Urinary bladder (tissue), 4 donors: ENCODE results near the gene KYNU. TPM values are rescaled to one million over a fixed set of nuclear protein-coding genes. Genes with fewer than 3 reads are reported as not detected.
A peak's percentile ranks its signal among the peaks of the same experiment; 100 is the strongest.

Experiments
- DNase-seq: peaks from one replicate; pipeline ENCODE4 v3.0.0-alpha.2; 2015; ENCODE audit errors: extremely low spot score
- H3K27ac ChIP-seq: one replicate; pipeline ENCODE4 v1.5.1; 2013; ENCODE audit warnings: low read depth, mild to moderate bottlenecking, moderate library complexity
- H3K36me3 ChIP-seq: one replicate; pipeline ENCODE4 v1.6.1; 2013; ENCODE audit warnings: mild to moderate bottlenecking, moderate library complexity; ENCODE audit not compliant: insufficient read depth
- H3K4me1 ChIP-seq: one replicate; pipeline ENCODE4 v1.6.1; 2013; ENCODE audit warnings: mild to moderate bottlenecking, moderate library complexity; ENCODE audit not compliant: insufficient read depth
- H3K4me3 ChIP-seq: one replicate; pipeline ENCODE4 v1.5.1; 2013; ENCODE audit warnings: low read depth, low read length
- WGBS: extraction: QIAGEN DNeasy Blood & Tissue Kit; methylation state at CpG from one replicate; pipeline ENCODE4 v1.1.7; 2013; 5-methylcytosine and 5-hydroxymethylcytosine counted together
- polyA plus RNA-seq: library from polyadenylated mRNA; stranded (reverse); fragments of 200-250 nt; gene quantifications from one replicate; pipeline ENCODE4 v1.2.3, GENCODE V29; 2013
- total RNA-seq: library from RNA; depleted of rRNA; stranded (reverse); fragments of >200 nt; gene quantifications from one replicate; pipeline ENCODE4 v1.2.3, GENCODE V29; 2014
- donor health status: healthy with polysubstance abuse.
- donor health status: healthy.

The KYNU gene
- total and polyA plus RNA-seq, 2 donors = 2.3 to 9.8 TPM

- Histone ChIP-seq H3K27ac (peak overlapping the region; percentile 10), H3K4me3 (no peak overlapping the region), H3K4me1 (no peaks in the 10 kb centered on the region), H3K36me3 (no peaks in the 10 kb centered on the region)
- no peak for DNase-seq
- WGBS = 46% methylated on average over 4 of the region's 4 CpGs
These were observed 96.4 kb downstream of the KYNU start for GRCh38 chr2:142973822-142974207.

DNA sequence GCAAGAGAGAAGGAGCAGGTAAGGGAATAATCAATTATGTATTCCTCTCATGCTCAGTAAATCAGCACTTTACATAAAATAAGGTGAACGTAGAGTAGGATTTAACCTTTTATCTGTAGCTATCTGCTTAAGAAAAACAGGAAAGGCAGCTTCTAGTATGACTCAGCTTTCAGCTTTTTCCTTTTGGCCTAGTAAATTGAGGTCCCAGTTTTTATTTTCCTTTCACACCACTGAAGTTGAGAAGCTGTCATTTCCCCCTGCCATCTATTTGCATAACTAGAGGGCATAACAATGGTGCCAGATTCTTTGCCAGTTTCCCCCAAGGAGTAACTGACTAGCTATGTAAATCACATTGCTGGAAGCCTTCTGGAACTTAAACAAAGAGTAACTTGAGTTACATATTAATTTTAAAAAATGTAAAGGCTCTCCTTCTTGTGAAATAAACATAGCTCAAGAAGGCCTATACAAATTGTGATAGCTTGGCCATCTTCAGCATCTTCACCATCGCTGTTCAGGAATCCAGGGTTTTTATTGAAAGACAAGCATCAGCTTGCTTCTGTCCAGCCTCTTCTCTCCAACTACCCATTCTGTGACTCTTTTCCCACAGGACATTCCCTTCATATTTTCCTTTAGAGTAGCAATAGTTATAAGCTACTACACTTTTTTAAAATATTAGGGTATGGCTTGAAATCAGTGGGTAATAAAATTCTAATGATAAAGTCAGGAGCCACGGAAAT, 97.0 kb downstream of the KYNU start:
- WGBS = 59% methylated on average over 3 of the region's 3 CpGs
- no peak overlapping the region for H3K4me3 ChIP-seq
- H3K27ac ChIP-seq = peak overlapping the region; percentile 10
- H3K4me1 ChIP-seq = no peaks in the 10 kb centered on the region
- DNase-seq = peak; percentile 53
- no peaks in the 10 kb centered on the region for H3K36me3 ChIP-seq

DNA sequence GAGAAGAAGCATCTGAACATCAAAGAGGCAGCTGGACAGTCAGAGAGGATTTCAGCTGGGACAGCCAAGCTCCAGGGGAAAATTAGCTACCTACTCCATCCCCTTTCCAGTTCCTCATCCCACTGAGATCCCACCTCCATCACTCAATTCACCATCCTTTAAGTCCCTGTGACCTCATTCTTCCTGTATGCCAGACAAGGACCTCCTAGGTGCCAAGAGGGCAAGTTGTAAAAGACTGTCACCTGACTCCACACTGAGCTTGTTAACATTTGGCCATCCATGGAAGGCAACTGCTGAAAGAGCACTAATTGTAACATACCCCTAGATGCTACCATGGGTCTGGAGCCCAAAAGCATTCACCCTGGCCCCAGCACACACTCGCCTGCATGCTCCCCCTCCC, 97.8 kb downstream of the KYNU start:
- Histone ChIP-seq H3K36me3 (no peaks in the 10 kb centered on the region), H3K4me3 (no peak overlapping the region), H3K27ac (no peak overlapping the region), H3K4me1 (no peaks in the 10 kb centered on the region)
- no peak for DNase-seq
- WGBS = 74% methylated on average over 1 of the region's 1 CpG

DNA sequence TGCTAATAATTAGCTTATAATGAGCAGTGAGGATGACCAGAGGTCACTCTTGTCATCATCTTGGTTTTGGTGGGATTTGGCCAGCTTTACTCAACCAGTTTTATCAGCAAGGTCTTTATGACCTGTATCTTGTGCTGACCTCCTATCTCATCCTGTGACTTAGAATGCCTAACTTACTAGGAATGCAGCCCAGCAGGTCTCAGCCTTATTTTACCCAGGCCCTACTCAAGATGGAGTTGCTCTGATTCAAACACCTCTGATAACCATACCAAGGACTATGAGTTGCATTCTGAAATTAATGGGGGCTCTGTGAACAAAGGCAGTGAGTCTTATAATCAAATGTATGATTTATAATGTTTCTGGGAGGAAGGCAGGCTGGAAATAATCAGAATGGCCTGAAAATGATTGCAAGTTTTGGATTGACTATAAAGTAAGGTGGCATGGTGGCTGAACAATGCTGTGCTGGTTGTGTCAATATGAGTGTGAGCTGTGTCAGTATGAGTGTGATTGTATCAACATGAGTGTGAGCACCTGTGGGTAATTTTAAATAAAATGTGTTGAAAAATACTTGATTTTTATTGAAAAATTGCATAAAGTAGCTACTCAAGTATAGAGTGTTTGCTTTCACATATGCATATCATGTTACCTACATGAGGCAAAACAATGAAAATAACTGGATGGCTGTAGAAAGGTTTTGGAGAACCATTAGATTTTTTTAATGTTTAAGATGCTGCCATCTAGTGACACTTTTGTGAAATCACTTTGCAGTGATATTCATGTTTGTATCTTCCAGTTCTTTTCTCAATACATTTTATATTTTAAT, 103.0 kb downstream of the KYNU start:
- DNase-seq = no peak
- Histone ChIP-seq H3K4me3 (no peak overlapping the region), H3K27ac (no peak overlapping the region), H3K36me3 (no peaks in the 10 kb centered on the region), H3K4me1 (no peaks in the 10 kb centered on the region)

- no peak for DNase-seq
- WGBS = 1% methylated on average over 1 of the region's 1 CpG
- Histone ChIP-seq H3K36me3 (no peaks in the 10 kb centered on the region), H3K4me1 (no peaks in the 10 kb centered on the region), H3K4me3 (no peak overlapping the region), H3K27ac (no peak overlapping the region)
These were observed 103.6 kb downstream of the KYNU start for GRCh38 chr2:142981069-142981378.

- WGBS = 60% methylated on average over 3 of the region's 3 CpGs
- Histone ChIP-seq H3K4me3 (no peak overlapping the region), H3K4me1 (no peaks in the 10 kb centered on the region), H3K27ac (no peak overlapping the region), H3K36me3 (no peaks in the 10 kb centered on the region)
- DNase-seq = no peak
These were observed 104.3 kb downstream of the KYNU start for GRCh38 chr2:142981756-142982155.

DNA sequence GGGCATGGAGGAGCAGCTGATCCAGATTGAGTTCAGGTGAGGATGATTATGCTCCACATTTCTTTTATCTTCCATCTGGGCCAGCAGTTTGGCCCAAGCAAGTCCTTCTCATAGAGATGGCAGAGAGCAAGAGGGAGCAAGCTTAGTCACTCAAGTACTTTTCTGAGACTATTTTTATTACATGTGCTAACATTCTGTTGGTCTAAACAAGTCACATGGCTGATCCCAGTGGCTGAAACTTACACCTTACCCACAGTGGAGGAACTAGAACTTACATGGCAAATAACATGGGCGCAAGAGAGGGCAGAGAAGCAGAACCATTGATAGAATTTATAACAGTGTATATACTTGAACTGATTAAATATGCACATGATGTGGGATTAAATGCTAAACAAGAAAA, 105.7 kb downstream of the KYNU start:
- Histone ChIP-seq H3K4me3 (no peak overlapping the region), H3K36me3 (no peaks in the 10 kb centered on the region), H3K27ac (no peak overlapping the region), H3K4me1 (no peaks in the 10 kb centered on the region)
- no peak for DNase-seq
- 95% methylated on average over 1 of the region's 1 CpG for WGBS

DNA sequence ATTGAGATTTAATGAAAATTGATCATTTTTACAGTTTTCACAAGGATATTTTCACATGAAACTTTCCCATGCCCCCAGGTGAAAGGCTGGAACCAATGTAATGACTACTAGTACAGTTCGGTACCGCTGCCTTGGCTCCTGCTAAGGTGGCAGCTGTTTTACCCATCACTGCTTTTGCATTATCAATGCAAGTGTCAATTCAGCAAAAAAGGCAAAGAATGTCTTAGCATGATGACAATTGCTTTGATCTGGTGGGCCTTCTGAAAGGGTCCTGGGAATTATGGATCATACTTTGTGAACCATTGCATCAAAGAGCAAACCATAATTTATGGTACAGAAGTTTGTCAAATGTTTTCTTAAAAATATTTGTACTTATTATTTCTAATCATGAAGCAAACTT, 107.2 kb downstream of the KYNU start:
- Histone ChIP-seq H3K27ac (no peak overlapping the region), H3K4me1 (no peaks in the 10 kb centered on the region), H3K4me3 (no peak overlapping the region), H3K36me3 (no peaks in the 10 kb centered on the region)
- no peak for DNase-seq
- 96% methylated on average over 2 of the region's 2 CpGs for WGBS

DNA sequence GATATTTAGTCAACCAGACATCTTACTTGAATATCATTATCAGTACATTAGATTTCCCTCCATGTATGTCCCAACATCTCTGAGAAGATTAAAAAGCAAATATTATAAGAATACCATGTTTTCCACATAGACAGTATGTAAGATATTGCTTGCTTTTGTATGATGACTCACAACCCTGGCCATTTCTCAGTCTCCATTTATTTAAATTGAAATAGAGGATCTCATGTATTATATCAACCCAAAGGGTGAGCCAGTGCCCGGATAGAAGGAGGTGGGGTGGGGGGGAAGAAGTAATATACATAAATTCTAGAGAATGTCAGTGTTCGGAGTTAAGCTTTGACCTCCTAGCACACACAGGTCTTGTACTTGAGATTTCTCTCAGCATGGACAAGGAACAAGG, 109.6 kb downstream of the KYNU start:
- no peak for DNase-seq
- Histone ChIP-seq H3K4me1 (no peaks in the 10 kb centered on the region), H3K4me3 (no peak overlapping the region), H3K27ac (no peak overlapping the region), H3K36me3 (no peaks in the 10 kb centered on the region)
- 85% methylated on average over 2 of the region's 2 CpGs for WGBS

GRCh38 chr2:142989273-142990204, 112.1 kb downstream of the KYNU start:
- Histone ChIP-seq H3K4me1 (no peaks in the 10 kb centered on the region), H3K36me3 (no peaks in the 10 kb centered on the region), H3K27ac (no peak overlapping the region), H3K4me3 (no peak overlapping the region)
- DNase-seq = peak; percentile 35
- WGBS = 39% methylated on average over 5 of the region's 5 CpGs

GRCh38 chr2:142991295-142991694, 113.8 kb downstream of the KYNU start:
- H3K4me3 ChIP-seq = no peak overlapping the region
- 78% methylated on average over 3 of the region's 3 CpGs for WGBS
- H3K27ac ChIP-seq = no peak overlapping the region
- no peak for DNase-seq
- H3K4me1 ChIP-seq = no peaks in the 10 kb centered on the region
- H3K36me3 ChIP-seq = no peaks in the 10 kb centered on the region

GRCh38 chr2:142992840-142993239, 115.4 kb downstream of the KYNU start:
- no peak overlapping the region for H3K27ac ChIP-seq
- no peak overlapping the region for H3K4me3 ChIP-seq
- no peaks in the 10 kb centered on the region for H3K36me3 ChIP-seq
- WGBS = 68% methylated on average over 4 of the region's 4 CpGs
- H3K4me1 ChIP-seq = no peaks in the 10 kb centered on the region
- no peak for DNase-seq

DNA sequence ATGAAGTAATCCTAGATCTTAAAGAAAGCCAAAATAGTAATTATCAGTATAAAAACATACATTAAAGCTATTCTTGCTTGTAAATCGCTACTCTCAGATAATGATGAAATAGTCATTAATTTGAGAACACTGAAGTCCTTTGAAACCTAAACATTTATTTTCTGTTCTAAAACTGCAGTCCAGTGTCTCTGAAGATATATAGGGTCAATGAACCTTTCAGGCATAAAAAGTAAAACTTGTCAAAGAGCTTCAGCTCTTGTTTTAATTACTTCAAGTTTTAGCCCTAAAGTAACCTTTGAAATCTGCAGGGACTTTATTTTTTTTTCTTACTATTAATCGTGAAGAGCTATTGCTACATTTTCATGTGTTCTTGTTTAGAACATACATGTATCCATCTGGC, 116.3 kb downstream of the KYNU start:
- Histone ChIP-seq H3K4me3 (no peak overlapping the region), H3K27ac (no peak overlapping the region), H3K36me3 (no peaks in the 10 kb centered on the region), H3K4me1 (no peaks in the 10 kb centered on the region)
- 38% methylated on average over 2 of the region's 2 CpGs for WGBS
- DNase-seq = no peak
